GM19238 (cell line): ENCODE data around the gene PBX1.
"Not testable (repeated sequence)": the region's sequence is repeated elsewhere in the genome, so short reads cannot be mapped to it uniquely, and the experiment has no call there.

ENCODE experiments used
- DNase-seq: peaks from one replicate; pipeline ENCODE4 v3.0.0; 2011; ENCODE audit warnings: low spot score; ENCODE audit not compliant: insufficient read length

The PBX1 gene

DNA sequence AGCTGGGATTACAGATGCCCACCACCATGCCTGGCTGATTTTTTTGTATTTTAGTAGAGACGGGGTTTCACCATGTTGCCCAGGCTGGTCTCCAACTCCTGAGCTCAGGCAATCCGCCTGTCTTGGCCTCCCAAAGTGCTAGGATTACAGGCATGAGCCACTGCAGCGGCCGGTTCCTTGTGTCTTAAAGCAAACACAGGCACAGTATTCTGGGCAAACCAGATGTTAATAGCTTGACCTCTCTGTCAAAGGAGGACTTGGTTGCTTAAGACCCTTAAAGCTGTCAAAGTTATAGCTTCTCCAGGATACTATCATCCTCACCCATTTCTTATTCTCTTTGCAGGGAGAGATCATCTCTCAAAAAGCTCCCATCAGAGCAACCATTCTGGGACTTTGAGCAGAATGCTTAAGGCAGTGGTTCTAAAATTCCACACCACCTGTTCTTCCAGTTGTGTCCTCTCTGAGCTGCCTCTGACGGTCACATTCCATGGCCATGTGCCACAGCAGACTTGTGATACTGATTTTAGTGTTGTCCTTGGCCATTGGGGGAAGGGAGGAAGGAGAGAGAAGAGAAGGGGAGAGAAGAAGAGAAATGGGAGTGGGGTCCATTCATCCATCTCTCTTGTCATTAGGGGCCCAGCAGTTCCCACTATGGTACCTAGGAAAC, 81.8 kb downstream of the PBX1 start:
- DNase-seq, result no peak

DNA sequence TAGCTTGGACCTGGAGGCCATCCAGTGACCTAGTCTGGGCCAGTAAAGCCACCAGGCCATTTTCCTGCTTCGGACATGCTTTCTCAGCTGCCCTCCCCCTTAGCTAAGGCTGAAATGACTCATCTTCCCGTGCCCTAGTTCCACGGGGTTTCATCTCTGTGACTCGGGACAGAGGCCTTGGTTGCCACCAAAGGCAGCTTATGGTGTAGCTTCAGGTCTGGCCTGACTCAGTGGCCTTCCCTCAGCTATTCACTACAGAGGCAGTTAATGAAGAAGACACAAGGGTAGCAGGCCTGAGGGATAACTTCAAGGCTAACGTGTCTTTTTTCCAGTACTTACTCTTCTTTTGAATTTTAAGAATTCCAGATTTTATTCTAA, 82.4 kb downstream of the PBX1 start:
- no peak for DNase-seq

- DNase-seq, result no peak
These were observed 84.0 kb downstream of the PBX1 start for GRCh38 chr1:164643018-164643417.

DNA sequence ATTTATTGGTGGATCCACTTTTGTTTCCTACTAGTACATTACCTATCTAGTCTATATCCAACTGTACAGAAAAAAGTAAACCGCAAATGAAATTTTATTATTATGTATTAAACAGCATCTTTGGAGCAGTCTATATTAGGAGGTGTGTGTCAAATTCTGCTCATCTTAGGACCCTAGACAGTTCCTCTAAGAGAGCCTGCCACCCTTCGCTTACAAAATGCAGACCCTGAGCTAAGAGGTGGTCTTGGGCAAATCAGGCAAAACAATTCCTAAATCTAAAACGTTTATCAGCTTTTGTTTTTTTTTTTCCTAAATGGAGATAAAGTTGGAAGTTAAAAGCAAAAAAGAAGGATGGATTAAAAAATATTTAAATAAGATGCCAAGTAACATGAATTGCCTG, 85.3 kb downstream of the PBX1 start:
- DNase-seq, result no peak

DNA sequence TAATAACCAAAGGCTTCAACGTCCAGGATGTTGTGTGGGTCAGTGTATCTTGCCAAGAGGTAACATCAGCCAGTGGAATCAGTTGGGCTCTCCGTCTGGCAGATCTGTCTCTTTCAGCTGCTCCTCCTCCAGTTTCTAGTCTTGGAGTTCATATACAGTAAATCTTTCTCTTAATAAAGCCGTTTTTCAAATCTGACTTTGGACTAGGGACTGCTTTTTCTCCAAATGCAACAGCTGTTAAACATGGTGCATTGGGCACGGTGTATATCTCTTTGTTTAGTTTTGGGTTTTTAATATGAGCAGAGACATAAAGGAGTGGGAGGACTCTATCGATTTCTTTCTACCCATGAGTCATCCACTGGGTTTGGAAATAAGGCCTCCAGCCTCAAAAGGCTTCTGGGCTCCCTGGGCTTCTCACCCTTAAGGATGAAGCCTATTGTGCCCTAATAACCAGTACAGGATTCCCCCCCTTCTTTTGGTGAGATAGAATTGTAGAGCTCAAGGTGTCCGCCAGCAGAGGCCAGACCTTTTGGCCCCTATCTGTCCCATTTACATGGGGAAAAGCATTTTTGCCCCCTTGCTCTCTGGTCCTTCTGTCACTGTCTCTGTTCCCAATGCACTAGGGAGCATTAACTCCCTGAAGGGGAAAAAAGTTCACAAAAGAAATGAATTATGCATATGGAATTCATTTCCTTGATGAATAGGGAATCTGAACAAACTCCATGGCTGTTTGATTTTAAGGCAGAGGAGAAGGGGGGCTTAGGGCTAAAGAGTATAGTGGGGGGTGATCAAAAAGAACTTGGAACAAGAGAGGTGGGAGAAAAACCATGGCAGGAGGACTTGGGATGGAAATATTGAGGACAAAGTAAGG, 86.0 kb downstream of the PBX1 start:
- no peak for DNase-seq

GRCh38 chr1:164645921-164646320, 86.9 kb downstream of the PBX1 start:
- no peak for DNase-seq

DNA sequence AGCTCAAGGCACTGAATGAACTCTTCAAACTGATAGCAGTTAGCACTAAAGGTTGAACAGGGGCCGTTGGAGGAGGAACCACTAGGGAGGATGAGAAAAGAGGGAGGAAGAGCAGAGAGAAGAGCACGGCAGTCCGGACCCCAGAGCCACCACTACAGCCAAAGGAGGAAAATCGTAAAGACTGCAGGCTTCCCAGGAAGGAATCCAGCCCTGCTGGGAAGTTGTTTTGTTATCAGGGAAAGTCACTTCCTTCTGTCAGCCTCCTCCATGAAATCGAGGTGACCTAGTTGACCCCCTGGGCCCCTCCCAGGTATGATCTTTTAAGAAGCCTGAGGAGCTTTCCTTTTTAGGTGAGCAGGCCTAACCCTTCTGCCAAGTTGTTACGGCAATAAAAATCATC, 88.2 kb downstream of the PBX1 start:
- no peak for DNase-seq

GRCh38 chr1:164648636-164649035, 89.7 kb downstream of the PBX1 start:
- DNase-seq, result no peak

GRCh38 chr1:164649146-164649545, 90.2 kb downstream of the PBX1 start:
- DNase-seq, result no peak

DNA sequence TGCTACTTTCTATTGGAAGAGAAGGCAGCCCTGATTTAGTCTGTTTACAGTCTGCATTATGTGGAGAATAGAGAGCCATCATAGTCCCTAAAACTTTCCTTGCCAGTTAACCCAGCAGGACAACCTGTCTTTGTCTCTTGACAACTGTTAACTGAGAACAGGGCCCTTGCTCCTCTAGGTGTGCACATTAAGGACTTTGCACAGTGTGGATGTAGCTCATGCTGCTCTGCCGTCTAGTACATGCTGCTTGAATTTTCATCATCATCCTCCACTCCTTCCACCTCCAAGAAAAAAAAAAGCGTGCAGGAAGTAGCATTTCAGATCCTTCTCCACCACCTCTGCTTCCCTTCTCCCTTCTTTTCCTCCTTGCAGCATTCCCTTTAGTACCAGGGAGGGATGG, 91.5 kb downstream of the PBX1 start:
- DNase-seq, result no peak

DNA sequence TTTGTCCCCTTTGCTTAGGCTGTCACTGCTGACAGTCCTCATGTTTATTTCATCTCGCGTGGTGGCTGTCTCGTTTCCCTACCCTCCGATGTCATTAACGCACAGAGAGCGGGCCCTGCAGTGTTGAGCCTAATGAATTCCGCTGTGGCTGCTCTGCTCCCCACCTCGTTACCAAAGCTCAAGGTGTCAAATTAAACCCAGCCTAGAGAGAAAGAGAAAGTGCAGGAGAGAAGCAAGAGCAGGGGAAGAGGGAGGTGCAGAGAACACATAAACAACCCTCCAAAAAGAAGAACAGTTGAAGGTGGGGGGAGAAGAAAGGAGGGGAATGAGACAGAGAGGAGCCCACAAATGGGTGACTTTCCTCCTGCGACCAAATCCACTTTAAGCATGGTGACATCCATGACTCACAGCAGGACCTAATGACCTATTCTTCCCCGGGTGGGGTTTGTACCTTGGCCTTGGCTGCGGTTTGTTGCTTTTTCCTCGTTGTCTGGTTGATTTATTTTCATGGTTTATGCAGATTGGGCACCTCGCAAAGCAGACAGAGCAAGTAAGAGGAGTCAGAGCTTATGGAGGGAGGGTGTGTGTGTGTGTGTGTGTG, 92.5 kb downstream of the PBX1 start:
- no peak for DNase-seq

DNA sequence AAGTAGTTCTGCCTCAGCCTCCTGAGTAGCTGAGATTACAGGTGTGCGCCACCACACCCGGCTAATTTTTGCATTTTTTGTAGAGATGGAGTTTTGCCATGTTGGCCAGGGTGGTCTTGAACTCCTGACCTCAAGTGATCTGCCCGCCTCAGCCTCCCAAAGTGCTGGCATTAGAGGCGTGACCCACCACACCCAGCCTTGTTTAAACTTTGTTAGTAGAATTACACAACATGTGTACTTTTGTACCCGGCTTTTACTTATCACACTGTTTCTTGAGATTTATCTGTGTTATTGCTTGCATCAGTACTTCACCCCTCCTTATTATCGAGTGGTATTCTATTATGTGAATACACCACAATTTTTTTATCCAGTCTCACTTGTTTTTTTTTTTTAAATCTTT, 94.0 kb downstream of the PBX1 start:
- DNase-seq, result not testable (repeated sequence)

DNA sequence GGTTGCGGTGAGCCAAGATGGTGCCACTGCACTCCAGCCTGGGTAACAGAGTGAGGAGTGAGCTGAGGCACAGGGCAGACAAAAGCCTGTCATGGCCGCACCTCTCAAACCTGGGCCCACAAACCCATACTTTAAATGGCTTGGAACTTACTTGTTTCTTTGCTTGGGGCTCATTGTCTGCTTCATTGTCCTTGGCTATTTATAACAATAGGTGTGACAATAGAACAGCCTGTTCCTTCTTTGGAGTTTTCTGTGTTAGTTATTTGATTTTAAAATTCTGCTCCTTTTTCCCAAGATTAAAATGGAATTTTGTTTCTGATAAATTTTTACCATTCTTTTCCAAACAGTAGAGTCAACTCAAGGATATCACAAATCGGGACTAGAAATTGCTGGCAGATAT, 94.7 kb downstream of the PBX1 start:
- no peak for DNase-seq

DNA sequence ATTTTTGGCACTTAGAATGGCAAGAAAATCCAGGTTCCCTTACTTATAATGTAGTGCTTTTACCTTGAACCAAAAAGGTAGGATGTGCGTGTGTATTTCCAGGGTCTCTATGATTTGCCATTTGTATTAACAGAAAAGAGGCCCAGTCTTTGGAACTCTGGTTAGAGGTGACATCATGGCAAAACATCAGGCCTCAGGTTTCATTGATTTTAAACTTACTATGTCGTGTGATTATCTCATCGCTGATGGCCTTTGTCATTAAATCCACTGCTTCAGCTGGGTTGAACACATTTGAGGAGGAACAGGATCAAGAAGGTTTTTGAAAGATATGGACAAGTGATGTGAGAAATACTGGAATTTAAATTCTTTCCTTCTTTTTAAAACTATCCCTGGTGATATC, 95.2 kb downstream of the PBX1 start:
- DNase-seq, result no peak

GRCh38 chr1:164658864-164659263, 99.9 kb downstream of the PBX1 start:
- no peak for DNase-seq

DNA sequence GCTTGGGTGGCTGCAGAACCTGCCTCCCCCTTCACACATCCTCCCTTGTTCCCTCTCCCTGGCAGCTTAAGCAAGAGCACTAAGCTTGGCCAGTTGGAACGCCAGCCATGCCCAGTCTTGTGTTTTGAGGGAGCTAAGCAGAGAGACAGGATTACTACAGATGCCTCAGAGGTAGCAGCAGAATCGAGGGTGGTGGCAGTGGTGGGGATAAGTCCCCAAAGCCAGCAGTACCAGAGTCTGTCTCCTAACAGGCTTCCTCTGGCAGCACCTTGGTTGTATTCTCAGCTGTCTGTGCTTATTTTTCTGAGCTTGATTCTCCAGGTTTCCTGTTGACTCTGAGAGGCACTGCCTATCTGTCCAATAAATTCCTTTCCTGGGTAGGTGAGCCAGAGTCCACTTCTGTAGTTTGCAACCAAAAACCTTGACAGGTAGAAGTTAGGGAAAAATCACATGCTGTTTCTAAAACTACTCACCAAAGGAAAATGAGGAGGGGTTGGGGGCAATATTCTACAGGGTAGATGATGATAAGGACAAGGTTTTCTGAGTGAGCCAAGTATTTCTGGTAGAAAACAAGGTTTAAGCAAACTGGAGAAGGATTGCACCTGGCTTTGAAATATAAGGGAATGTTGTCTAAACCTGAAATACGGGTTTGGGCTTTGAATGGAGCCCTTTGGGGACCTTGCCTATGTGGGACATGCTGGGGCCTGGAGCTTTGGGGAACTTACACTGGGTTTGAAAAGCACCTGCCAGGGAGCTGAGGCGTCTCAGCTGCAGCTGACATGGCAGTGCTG, 100.8 kb downstream of the PBX1 start:
- no peak for DNase-seq

DNA sequence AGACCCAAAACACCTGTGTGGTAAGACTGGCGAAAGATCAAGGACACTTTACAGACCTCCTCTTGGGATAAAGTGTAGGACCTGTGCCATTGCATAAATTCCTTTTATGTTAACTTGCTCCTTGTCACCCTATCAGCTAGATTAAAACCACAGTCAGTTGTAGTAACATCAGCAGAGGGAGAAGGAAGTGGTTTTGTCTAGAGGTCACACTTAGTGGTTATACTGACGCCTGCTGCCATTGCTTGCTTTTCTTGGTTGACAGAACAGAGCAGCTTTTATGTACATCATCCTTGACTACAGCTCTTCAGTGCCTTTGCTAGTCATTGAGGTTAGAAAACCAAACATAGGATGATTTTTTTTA, 101.4 kb downstream of the PBX1 start:
- DNase-seq, result no peak

GRCh38 chr1:164660775-164661174, 101.8 kb downstream of the PBX1 start:
- DNase-seq, result no peak

DNA sequence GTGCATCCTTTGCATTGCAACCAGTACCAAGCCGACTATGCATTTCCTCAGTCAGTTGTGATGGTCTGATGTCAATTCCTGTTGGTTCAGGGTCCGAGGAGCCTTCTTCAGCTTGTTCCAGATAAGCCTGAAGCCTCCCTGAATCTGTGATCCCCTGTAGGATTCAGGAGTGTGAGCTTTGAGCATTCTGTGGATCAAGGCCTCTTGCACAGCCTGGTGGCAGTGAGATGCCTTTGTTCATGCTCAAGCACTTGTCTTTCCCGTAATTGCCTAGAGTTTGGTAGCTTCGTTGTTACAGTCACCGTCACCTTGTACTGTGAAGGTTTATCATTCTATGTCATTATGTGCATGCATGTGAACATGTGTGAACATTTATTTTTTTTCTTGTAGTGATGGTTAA, 103.5 kb downstream of the PBX1 start:
- no peak for DNase-seq

- DNase-seq, result no peak
These were observed 104.0 kb downstream of the PBX1 start for GRCh38 chr1:164662955-164663354.

- DNase-seq, result no peak
These were observed 105.1 kb downstream of the PBX1 start for GRCh38 chr1:164664127-164664526.

GRCh38 chr1:164667001-164667400, 108.0 kb downstream of the PBX1 start:
- DNase-seq, result no peak
